ENCODE data around the gene SPC24.
A peak's percentile ranks its signal among the peaks of the same experiment; 100 is the strongest.

The SPC24 gene

GRCh38 chr19:11137542-11138384 lies 17.8 kb downstream of the SPC24 start:
- Histone ChIP-seq H3K27me3 (ENCODE audit: control insufficient read depth, insufficient read depth, low read length) (no peaks in the 10 kb centered on the region), H3K4me2 (ENCODE audit: low read length) (peak overlapping the region; percentile 82), H3K4me1 (peaks cover 12% of the 10 kb centered on the region), H3K4me3 (ENCODE audit: low read depth, low read length) (peak overlapping the region; percentile 18), H3K36me3 (ENCODE audit: control insufficient read depth, insufficient read depth, low read length) (no peaks in the 10 kb centered on the region), H3K9me3 (ENCODE audit: control insufficient read depth, low read length) (no peaks in the 10 kb centered on the region), H3K79me2 (no peaks in the 10 kb centered on the region), H3K9ac (no peak overlapping the region), H3K27ac (peak overlapping the region; percentile 2), H2AFZ (peak overlapping the region; percentile 76)
- TF ChIP-seq, protein P1, sequence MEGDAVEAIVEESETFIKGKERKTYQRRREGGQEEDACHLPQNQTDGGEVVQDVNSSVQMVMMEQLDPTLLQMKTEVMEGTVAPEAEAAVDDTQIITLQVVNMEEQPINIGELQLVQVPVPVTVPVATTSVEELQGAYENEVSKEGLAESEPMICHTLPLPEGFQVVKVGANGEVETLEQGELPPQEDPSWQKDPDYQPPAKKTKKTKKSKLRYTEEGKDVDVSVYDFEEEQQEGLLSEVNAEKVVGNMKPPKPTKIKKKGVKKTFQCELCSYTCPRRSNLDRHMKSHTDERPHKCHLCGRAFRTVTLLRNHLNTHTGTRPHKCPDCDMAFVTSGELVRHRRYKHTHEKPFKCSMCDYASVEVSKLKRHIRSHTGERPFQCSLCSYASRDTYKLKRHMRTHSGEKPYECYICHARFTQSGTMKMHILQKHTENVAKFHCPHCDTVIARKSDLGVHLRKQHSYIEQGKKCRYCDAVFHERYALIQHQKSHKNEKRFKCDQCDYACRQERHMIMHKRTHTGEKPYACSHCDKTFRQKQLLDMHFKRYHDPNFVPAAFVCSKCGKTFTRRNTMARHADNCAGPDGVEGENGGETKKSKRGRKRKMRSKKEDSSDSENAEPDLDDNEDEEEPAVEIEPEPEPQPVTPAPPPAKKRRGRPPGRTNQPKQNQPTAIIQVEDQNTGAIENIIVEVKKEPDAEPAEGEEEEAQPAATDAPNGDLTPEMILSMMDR (IDR thresholded peaks at IDR 0.05) = peak; percentile 85

DNA sequence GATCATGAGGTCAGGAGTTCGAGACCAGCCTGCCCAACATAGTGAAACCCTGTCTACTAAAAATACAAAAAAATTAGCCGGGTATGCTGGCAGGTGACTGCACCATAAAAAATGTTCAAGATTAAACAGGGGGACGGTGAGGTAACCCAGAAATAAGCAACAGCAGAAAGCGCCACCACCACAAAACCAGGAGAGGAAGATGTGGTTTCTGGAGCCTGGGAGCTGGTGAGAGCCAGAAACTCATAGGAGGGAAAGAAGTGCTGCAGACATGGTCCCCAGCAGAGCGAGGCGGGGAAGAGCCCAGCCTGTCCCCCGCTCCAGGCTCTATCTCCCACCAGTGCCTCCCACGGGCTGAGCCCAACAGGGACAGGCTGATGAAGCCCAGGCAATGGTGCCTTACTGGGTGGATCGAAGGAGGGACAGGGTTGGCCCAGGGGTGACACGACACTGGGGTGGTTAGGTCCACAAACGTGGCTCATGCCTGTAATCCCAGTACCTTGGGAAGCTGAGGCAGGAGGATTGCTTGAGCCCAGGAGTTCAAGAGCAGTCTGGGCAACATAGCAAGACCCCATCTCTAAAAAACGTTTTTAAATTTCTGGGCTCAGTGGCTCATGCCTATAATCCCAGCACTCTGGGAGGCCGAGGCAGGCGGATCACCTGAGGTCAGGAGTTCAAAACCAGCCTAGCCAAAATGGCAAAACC lies 19.0 kb downstream of the SPC24 start:
- TF ChIP-seq, protein P1 (IDR thresholded peaks at IDR 0.05) = no peak
- no peak overlapping the region for H3K9ac ChIP-seq
- no peaks in the 10 kb centered on the region for H3K27me3 ChIP-seq (ENCODE audit: control insufficient read depth, insufficient read depth, low read length)
- no peaks in the 10 kb centered on the region for H3K79me2 ChIP-seq
- H2AFZ ChIP-seq = no peak overlapping the region
- H3K36me3 ChIP-seq (ENCODE audit: control insufficient read depth, insufficient read depth, low read length) = no peaks in the 10 kb centered on the region
- H3K9me3 ChIP-seq (ENCODE audit: control insufficient read depth, low read length) = no peaks in the 10 kb centered on the region
- no peak overlapping the region for H3K4me3 ChIP-seq (ENCODE audit: low read depth, low read length)
- no peak overlapping the region for H3K27ac ChIP-seq
- H3K4me2 ChIP-seq (ENCODE audit: low read length) = no peak overlapping the region
- H3K4me1 ChIP-seq = peaks cover 6% of the 10 kb centered on the region

GRCh38 chr19:11131471-11131870 lies 24.1 kb downstream of the SPC24 start:
- H3K9me3 ChIP-seq (ENCODE audit: control insufficient read depth, low read length) = no peaks in the 10 kb centered on the region
- peak overlapping the region; percentile 63 for H2AFZ ChIP-seq
- H3K9ac ChIP-seq = no peak overlapping the region
- no peak overlapping the region for H3K27ac ChIP-seq
- H3K27me3 ChIP-seq (ENCODE audit: control insufficient read depth, insufficient read depth, low read length) = no peaks in the 10 kb centered on the region
- no peak overlapping the region for H3K4me3 ChIP-seq (ENCODE audit: low read depth, low read length)
- H3K79me2 ChIP-seq = no peaks in the 10 kb centered on the region
- H3K36me3 ChIP-seq (ENCODE audit: control insufficient read depth, insufficient read depth, low read length) = no peaks in the 10 kb centered on the region
- TF ChIP-seq, protein P1 (IDR thresholded peaks at IDR 0.05) = no peak
- H3K4me2 ChIP-seq (ENCODE audit: low read length) = no peak overlapping the region
- H3K4me1 ChIP-seq = no peaks in the 10 kb centered on the region

- Histone ChIP-seq H3K9ac (no peak overlapping the region), H3K27ac (no peak overlapping the region), H3K4me1 (peaks cover 2% of the 10 kb centered on the region), H3K36me3 (ENCODE audit: control insufficient read depth, insufficient read depth, low read length) (no peaks in the 10 kb centered on the region), H2AFZ (peak overlapping the region; percentile 63), H3K27me3 (ENCODE audit: control insufficient read depth, insufficient read depth, low read length) (no peaks in the 10 kb centered on the region), H3K4me3 (ENCODE audit: low read depth, low read length) (no peak overlapping the region), H3K9me3 (ENCODE audit: control insufficient read depth, low read length) (no peaks in the 10 kb centered on the region), H3K4me2 (ENCODE audit: low read length) (no peak overlapping the region), H3K79me2 (no peaks in the 10 kb centered on the region)
- TF ChIP-seq, protein P1 (IDR thresholded peaks at IDR 0.05) = peak; percentile 87
These were observed 24.6 kb downstream of the SPC24 start for GRCh38 chr19:11130824-11131455.

Data from parathyroid adenoma (tissue), 2 donors.